Measurements from ENCODE around the gene RARG.
"Not testable (repeated sequence)": the region's sequence is repeated elsewhere in the genome, so short reads cannot be mapped to it uniquely, and the experiment has no call there.

RARG gene

GRCh38 chr12:53170876-53171724 lies 60.9 kb downstream of the RARG start:
- ATAC-seq: peak; percentile 11; the same call in 2 of the 3 replicates
- no peak for TF ChIP-seq ISL1 (CRISPR knock-in tag; IDR thresholded peaks at IDR 0.05)
- TF ChIP-seq ZFP3 (CRISPR knock-in tag; IDR thresholded peaks at IDR 0.05): no peak
- no peak for TF ChIP-seq ARNTL (CRISPR knock-in tag; IDR thresholded peaks at IDR 0.05; ENCODE audit: borderline replicate concordance, low read depth)
- no peak for TF ChIP-seq PPARA (CRISPR knock-in tag; IDR thresholded peaks at IDR 0.05; ENCODE audit: borderline replicate concordance)
- TF ChIP-seq TCF4 (CRISPR knock-in tag; IDR thresholded peaks at IDR 0.05; ENCODE audit: borderline replicate concordance): no peak
- TF ChIP-seq TOX (CRISPR knock-in tag; IDR thresholded peaks at IDR 0.05; ENCODE audit: borderline replicate concordance): no peak
- TF ChIP-seq SNAI2 (CRISPR knock-in tag; IDR thresholded peaks at IDR 0.05): no peak
- no peak for TF ChIP-seq OSR1 (CRISPR knock-in tag; IDR thresholded peaks at IDR 0.05)
- TF ChIP-seq ZNF565 (CRISPR knock-in tag; conservative IDR thresholded peaks at IDR 0.05; ENCODE audit: low read depth): no peak
- TF ChIP-seq BACH2 (CRISPR knock-in tag; IDR thresholded peaks at IDR 0.05; ENCODE audit: borderline replicate concordance): no peak
- TF ChIP-seq ZNF8 (CRISPR knock-in tag; IDR thresholded peaks at IDR 0.05): no peak
- TF ChIP-seq ESRRG (CRISPR knock-in tag; IDR thresholded peaks at IDR 0.05): no peak
- no peak for TF ChIP-seq ZFP30 (CRISPR knock-in tag; IDR thresholded peaks at IDR 0.05)

GRCh38 chr12:53170215-53170614 lies 61.8 kb downstream of the RARG start:
- TF ChIP-seq TCF4 (CRISPR knock-in tag; IDR thresholded peaks at IDR 0.05; ENCODE audit: borderline replicate concordance) (no peak), ZNF70 (CRISPR knock-in tag; IDR thresholded peaks at IDR 0.05) (no peak), TOX (CRISPR knock-in tag; IDR thresholded peaks at IDR 0.05; ENCODE audit: borderline replicate concordance) (no peak)
- ATAC-seq: no peak

DNA sequence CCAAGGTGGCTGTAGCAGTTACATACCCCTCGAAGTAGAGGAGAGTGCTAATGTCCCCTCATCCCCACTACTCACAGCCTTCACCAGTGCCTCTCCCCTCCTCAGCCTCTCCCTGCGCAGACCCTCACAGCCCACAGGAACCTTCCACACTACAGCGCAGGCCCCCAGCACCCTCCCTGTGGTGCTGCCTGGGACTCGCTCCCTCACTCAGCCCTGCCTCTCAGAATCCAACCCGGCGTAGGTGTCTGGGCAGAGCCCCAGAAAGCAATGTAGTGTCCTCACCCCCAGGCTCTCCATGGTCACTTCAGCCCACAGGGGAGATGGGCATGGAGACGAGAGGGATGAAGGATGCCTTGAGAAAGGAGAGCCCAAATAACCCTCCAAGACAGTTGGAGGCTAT lies 62.4 kb downstream of the RARG start:
- no peak for ATAC-seq

DNA sequence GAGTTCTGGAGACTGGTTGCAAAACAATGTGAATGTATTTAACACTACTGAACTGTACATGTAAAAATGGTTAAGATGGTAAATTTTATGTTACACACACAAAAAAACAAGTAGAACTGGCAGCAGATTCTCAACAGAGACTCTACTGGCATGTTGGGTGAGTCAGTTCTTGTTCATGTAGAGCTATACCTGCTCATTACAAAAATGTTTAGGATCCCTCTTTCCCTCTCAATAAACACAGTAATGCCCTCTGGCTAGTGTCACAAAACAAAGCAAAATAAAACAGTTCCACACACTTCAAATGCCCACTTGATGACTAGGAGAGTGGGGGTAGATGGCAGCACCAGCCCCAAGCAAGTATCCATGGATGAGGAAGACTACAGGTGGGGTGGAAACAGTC lies 65.2 kb downstream of the RARG start:
- ATAC-seq: no peak
- no peak for TF ChIP-seq TOX (CRISPR knock-in tag; IDR thresholded peaks at IDR 0.05; ENCODE audit: borderline replicate concordance)
- TF ChIP-seq CSDC2 (CRISPR knock-in tag; IDR thresholded peaks at IDR 0.05): no peak
- TF ChIP-seq SNAI2 (CRISPR knock-in tag; IDR thresholded peaks at IDR 0.05): no peak
- TF ChIP-seq ESRRG (CRISPR knock-in tag; IDR thresholded peaks at IDR 0.05): no peak
- TF ChIP-seq BACH2 (CRISPR knock-in tag; IDR thresholded peaks at IDR 0.05; ENCODE audit: borderline replicate concordance): no peak
- no peak for TF ChIP-seq GLIS3 (CRISPR knock-in tag; IDR thresholded peaks at IDR 0.05)
- TF ChIP-seq TCF4 (CRISPR knock-in tag; IDR thresholded peaks at IDR 0.05; ENCODE audit: borderline replicate concordance): no peak
- no peak for TF ChIP-seq RARB (CRISPR knock-in tag; IDR thresholded peaks at IDR 0.05)
- no peak for TF ChIP-seq ARNTL (CRISPR knock-in tag; IDR thresholded peaks at IDR 0.05; ENCODE audit: borderline replicate concordance, low read depth)
- no peak for TF ChIP-seq ZFP30 (CRISPR knock-in tag; IDR thresholded peaks at IDR 0.05)
- TF ChIP-seq ZC3H10 (CRISPR knock-in tag; IDR thresholded peaks at IDR 0.05): no peak
- TF ChIP-seq, protein P1, sequence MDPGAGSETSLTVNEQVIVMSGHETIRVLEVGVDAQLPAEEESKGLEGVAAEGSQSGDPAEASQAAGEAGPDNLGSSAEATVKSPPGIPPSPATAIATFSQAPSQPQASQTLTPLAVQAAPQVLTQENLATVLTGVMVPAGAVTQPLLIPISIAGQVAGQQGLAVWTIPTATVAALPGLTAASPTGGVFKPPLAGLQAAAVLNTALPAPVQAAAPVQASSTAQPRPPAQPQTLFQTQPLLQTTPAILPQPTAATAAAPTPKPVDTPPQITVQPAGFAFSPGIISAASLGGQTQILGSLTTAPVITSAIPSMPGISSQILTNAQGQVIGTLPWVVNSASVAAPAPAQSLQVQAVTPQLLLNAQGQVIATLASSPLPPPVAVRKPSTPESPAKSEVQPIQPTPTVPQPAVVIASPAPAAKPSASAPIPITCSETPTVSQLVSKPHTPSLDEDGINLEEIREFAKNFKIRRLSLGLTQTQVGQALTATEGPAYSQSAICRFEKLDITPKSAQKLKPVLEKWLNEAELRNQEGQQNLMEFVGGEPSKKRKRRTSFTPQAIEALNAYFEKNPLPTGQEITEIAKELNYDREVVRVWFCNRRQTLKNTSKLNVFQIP (CRISPR knock-in tag; IDR thresholded peaks at IDR 0.05; ENCODE audit: borderline replicate concordance, low read depth): no peak
- TF ChIP-seq, protein P2, sequence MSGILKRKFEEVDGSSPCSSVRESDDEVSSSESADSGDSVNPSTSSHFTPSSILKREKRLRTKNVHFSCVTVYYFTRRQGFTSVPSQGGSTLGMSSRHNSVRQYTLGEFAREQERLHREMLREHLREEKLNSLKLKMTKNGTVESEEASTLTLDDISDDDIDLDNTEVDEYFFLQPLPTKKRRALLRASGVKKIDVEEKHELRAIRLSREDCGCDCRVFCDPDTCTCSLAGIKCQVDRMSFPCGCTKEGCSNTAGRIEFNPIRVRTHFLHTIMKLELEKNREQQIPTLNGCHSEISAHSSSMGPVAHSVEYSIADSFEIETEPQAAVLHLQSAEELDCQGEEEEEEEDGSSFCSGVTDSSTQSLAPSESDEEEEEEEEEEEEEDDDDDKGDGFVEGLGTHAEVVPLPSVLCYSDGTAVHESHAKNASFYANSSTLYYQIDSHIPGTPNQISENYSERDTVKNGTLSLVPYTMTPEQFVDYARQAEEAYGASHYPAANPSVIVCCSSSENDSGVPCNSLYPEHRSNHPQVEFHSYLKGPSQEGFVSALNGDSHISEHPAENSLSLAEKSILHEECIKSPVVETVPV (CRISPR knock-in tag; IDR thresholded peaks at IDR 0.05): no peak
- no peak for TF ChIP-seq PPARA (CRISPR knock-in tag; IDR thresholded peaks at IDR 0.05; ENCODE audit: borderline replicate concordance)
- TF ChIP-seq ISL1 (CRISPR knock-in tag; IDR thresholded peaks at IDR 0.05): no peak
- TF ChIP-seq ZNF565 (CRISPR knock-in tag; conservative IDR thresholded peaks at IDR 0.05; ENCODE audit: low read depth): no peak
- TF ChIP-seq ZFP3 (CRISPR knock-in tag; IDR thresholded peaks at IDR 0.05): no peak

More for the DNA sequence above, 62.4 kb downstream of the RARG start:
- no peak for TF ChIP-seq GLIS3 (CRISPR knock-in tag; IDR thresholded peaks at IDR 0.05)
- TF ChIP-seq SNAI2 (CRISPR knock-in tag; IDR thresholded peaks at IDR 0.05): no peak
- no peak for TF ChIP-seq ZNF8 (CRISPR knock-in tag; IDR thresholded peaks at IDR 0.05)
- TF ChIP-seq RARB (CRISPR knock-in tag; IDR thresholded peaks at IDR 0.05): no peak
- TF ChIP-seq ZFP30 (CRISPR knock-in tag; IDR thresholded peaks at IDR 0.05): no peak
- TF ChIP-seq TCF4 (CRISPR knock-in tag; IDR thresholded peaks at IDR 0.05; ENCODE audit: borderline replicate concordance): no peak
- TF ChIP-seq PPARA (CRISPR knock-in tag; IDR thresholded peaks at IDR 0.05; ENCODE audit: borderline replicate concordance): no peak
- TF ChIP-seq ZFP3 (CRISPR knock-in tag; IDR thresholded peaks at IDR 0.05): no peak
- TF ChIP-seq OSR1 (CRISPR knock-in tag; IDR thresholded peaks at IDR 0.05): no peak
- no peak for TF ChIP-seq CSDC2 (CRISPR knock-in tag; IDR thresholded peaks at IDR 0.05)
- no peak for TF ChIP-seq ISL1 (CRISPR knock-in tag; IDR thresholded peaks at IDR 0.05)

GRCh38 chr12:53163008-53163407 lies 69.0 kb downstream of the RARG start:
- ATAC-seq: not testable (repeated sequence)

Data from SK-N-SH treated with all-trans-retinoic acid at 6 μM for 48 hours (cell line).